NT2/D1 (cell line): ENCODE results near the gene AFF3.

Experiments
- SUZ12 ChIP-seq: IDR thresholded peaks from 2 replicates; pipeline ENCODE4 v1.6.1; 2011; ENCODE audit not compliant: insufficient read length, insufficient read depth; ENCODE audit errors: extremely low read depth
- YY1 ChIP-seq: IDR thresholded peaks from 2 replicates; pipeline ENCODE4 v1.6.1; 2011; ENCODE audit not compliant: insufficient read length, insufficient read depth
- ZNF274 ChIP-seq: IDR thresholded peaks from 2 replicates; pipeline ENCODE4 v1.6.1; 2011; ENCODE audit warnings: mild to moderate bottlenecking, low read depth, low read length

DNA sequence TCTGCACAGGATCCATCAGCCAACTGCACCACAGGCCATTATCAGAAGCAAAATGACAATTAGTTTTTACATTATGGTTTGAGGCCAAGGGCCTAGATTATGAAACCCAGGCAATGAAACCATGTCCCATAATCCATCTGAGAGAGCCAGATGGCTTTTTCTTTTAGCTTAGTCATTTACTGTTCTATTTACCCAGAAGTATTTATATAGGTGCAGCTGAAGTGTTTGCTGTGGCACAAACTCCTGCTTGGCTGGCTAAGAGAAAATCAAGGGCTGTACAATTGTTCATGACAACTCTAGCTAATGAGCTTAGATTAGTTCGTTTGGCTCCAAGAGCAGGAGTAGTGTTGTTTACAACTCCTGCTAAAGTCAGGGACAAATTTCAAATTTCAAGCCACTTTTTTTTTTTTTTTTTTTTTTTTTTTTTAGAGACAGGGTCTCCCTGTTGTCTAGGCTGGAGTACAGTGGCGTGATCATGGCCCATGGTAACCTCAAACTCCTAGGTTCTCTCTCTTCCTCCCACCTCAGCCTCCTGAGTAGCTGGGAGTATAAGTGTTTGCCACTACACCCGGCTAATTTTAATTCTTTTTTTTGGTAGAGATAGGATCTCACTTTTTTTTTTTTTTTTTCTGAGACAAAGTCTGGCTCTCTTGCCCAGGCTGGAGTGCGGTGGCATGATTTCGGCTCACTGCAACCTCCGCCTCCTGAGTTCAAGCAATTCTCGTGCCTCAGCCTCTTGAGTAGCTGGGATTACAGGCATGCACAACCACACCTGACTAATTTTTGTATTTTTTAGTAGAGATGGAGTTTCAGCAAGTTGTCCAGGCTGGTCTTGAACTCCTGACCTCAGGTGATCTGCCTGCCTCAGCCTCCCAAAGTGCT, 634.2 kb downstream of the AFF3 start:
- TF ChIP-seq ZNF274 (no peak), YY1 (no peak), SUZ12 (no peak)
